H9 (cell line): ENCODE results near the gene KCTD4. TPM values are rescaled to one million over a fixed set of nuclear protein-coding genes. Genes with fewer than 3 reads are reported as not detected.
A peak's percentile ranks its signal among the peaks of the same experiment; 100 is the strongest.

Experiments used
- DNase-seq: peaks from one replicate; pipeline ENCODE4 v3.0.0-alpha.2; 2017
- H2AFZ ChIP-seq: one replicate; pipeline ENCODE4 v1.6.1; 2013; ENCODE audit warnings: mild to moderate bottlenecking, low read length, control low read depth, moderate library complexity
- H2AK5ac ChIP-seq: 2 replicates; pipeline ENCODE4 v1.6.1; 2013; ENCODE audit warnings: low read length, control low read depth, mixed read lengths; ENCODE audit not compliant: insufficient read length
- H2BK120ac ChIP-seq: one replicate; pipeline ENCODE4 v1.6.1; 2013; ENCODE audit warnings: low read depth, mild to moderate bottlenecking, low read length, control low read depth, inconsistent platforms; ENCODE audit not compliant: poor library complexity, severe bottlenecking
- H2BK12ac ChIP-seq: 2 replicates; pipeline ENCODE4 v1.6.1; 2013; ENCODE audit warnings: low read length, control low read depth, mixed read lengths, low read depth; ENCODE audit not compliant: insufficient read length
- H2BK15ac ChIP-seq: 2 replicates; pipeline ENCODE4 v1.6.1; 2013; ENCODE audit warnings: low read depth, low read length, control low read depth
- H2BK20ac ChIP-seq: one replicate; pipeline ENCODE4 v1.6.1; 2013; ENCODE audit warnings: low read depth, mild to moderate bottlenecking, low read length, control low read depth, inconsistent platforms; ENCODE audit not compliant: poor library complexity, severe bottlenecking
- H2BK5ac ChIP-seq: 2 replicates; pipeline ENCODE4 v1.6.1; 2013; ENCODE audit warnings: low read length, control low read depth, mixed read lengths; ENCODE audit not compliant: insufficient read length
- H3K14ac ChIP-seq: 2 replicates; pipeline ENCODE4 v1.6.1; 2013; ENCODE audit warnings: low read length, control low read depth; ENCODE audit not compliant: insufficient read depth
- H3K18ac ChIP-seq: 2 replicates; pipeline ENCODE4 v1.6.1; 2013; ENCODE audit warnings: low read depth, mild to moderate bottlenecking, mixed read lengths, low read length, control low read depth; ENCODE audit not compliant: insufficient read length
- H3K23ac ChIP-seq: 2 replicates; pipeline ENCODE4 v1.6.1; 2013; ENCODE audit warnings: low read length, control low read depth, mixed read lengths, low read depth; ENCODE audit not compliant: insufficient read length
- H3K23me2 ChIP-seq: 2 replicates; pipeline ENCODE4 v1.6.1; 2013; ENCODE audit warnings: low read depth, mild to moderate bottlenecking, mixed read lengths, low read length, control low read depth; ENCODE audit not compliant: insufficient read length, poor library complexity, severe bottlenecking
- H3K27ac ChIP-seq: 2 replicates; pipeline ENCODE4 v1.5.1; 2013; ENCODE audit warnings: low read length, control low read depth, mixed read lengths, low read depth; ENCODE audit not compliant: insufficient read length
- H3K27me3 ChIP-seq: 2 replicates; pipeline ENCODE4 v1.6.1; 2013; ENCODE audit warnings: low read length, control low read depth, inconsistent platforms; ENCODE audit not compliant: insufficient read depth
- H3K4ac ChIP-seq: 2 replicates; pipeline ENCODE4 v1.6.1; 2013; ENCODE audit warnings: low read depth, mild to moderate bottlenecking, control low read depth, inconsistent platforms, low read length, moderate library complexity
- H3K4me1 ChIP-seq: 2 replicates; pipeline ENCODE4 v1.6.1; 2013; ENCODE audit warnings: low read length, control low read depth, inconsistent platforms; ENCODE audit not compliant: insufficient read depth
- H3K4me2 ChIP-seq: 2 replicates; pipeline ENCODE4 v1.6.1; 2013; ENCODE audit warnings: low read length, control low read depth, mixed read lengths; ENCODE audit not compliant: insufficient read length, insufficient read depth
- H3K56ac ChIP-seq: 2 replicates; pipeline ENCODE4 v1.6.1; 2013; ENCODE audit warnings: low read depth, mild to moderate bottlenecking, mixed read lengths, low read length, control low read depth; ENCODE audit not compliant: insufficient read length
- H3K79me1 ChIP-seq: 2 replicates; pipeline ENCODE4 v1.6.1; 2013; ENCODE audit warnings: low read depth, mild to moderate bottlenecking, moderate library complexity, low read length, control low read depth, inconsistent platforms; ENCODE audit not compliant: insufficient read depth, poor library complexity, severe bottlenecking
- H3K79me2 ChIP-seq: 2 replicates; pipeline ENCODE4 v1.6.1; 2013; ENCODE audit warnings: low read length, control low read depth, inconsistent platforms; ENCODE audit not compliant: insufficient read depth
- H3K9ac ChIP-seq: 2 replicates; pipeline ENCODE4 v1.6.1; 2013; ENCODE audit warnings: low read length, control low read depth, mixed read lengths; ENCODE audit not compliant: insufficient read length; ENCODE audit errors: extremely low read depth
- H3K9me3 ChIP-seq: one replicate; pipeline ENCODE4 v1.6.1; 2013; ENCODE audit warnings: low read depth, low read length, inconsistent platforms; ENCODE audit not compliant: control insufficient read depth
- H3T11ph ChIP-seq: one replicate; pipeline ENCODE4 v1.6.1; 2013; ENCODE audit warnings: mild to moderate bottlenecking, low read length, control low read depth, inconsistent platforms
- H4K20me1 ChIP-seq: one replicate; pipeline ENCODE4 v1.6.1; 2013; ENCODE audit not compliant: control insufficient read depth, insufficient read length, insufficient read depth
- H4K5ac ChIP-seq: 2 replicates; pipeline ENCODE4 v1.6.1; 2013; ENCODE audit warnings: low read depth, mild to moderate bottlenecking, mixed read lengths, low read length, control low read depth; ENCODE audit not compliant: insufficient read length
- H4K8ac ChIP-seq: replicated peaks from 2 replicates; pipeline ENCODE4 v1.6.1; 2013; ENCODE audit warnings: low read length, control low read depth, mixed read lengths, low read depth; ENCODE audit not compliant: insufficient read length
- H4K91ac ChIP-seq: 2 replicates; pipeline ENCODE4 v1.6.1; 2013; ENCODE audit warnings: low read depth, mild to moderate bottlenecking, moderate library complexity, mixed read lengths, low read length, control low read depth; ENCODE audit not compliant: insufficient read length
- H3K27ac Mint-ChIP-seq, 3 experiments: 2 replicates in 2 of 3; 3 replicates in 1 of 3; pipeline ENCODE4 v1.8.0; 2020 to 2021; ENCODE audit warnings: mixed read lengths in 3 of 3, mild to moderate bottlenecking in 1 of 3, moderate library complexity in 1 of 3
- H3K27me3 Mint-ChIP-seq: 2 replicates; pipeline ENCODE4 v1.8.0; 2021; ENCODE audit warnings: low read depth, mild to moderate bottlenecking, moderate library complexity, mixed read lengths
- H3K36me3 Mint-ChIP-seq, 3 experiments: 2 replicates in 2 of 3; 3 replicates in 1 of 3; pipeline ENCODE4 v1.8.0; 2020 to 2021; ENCODE audit warnings: low read depth in 3 of 3, mixed read lengths in 3 of 3; ENCODE audit not compliant: insufficient read depth in 1 of 3
- H3K4me1 Mint-ChIP-seq, 2 experiments: 2 replicates each; pipeline ENCODE4 v1.8.0; 2020; ENCODE audit warnings: mixed read lengths in 2 of 2
- H3K4me3 Mint-ChIP-seq, 2 experiments: 2 replicates in 1 of 2; 3 replicates in 1 of 2; pipeline ENCODE4 v1.8.0; 2020 to 2021; ENCODE audit warnings: mild to moderate bottlenecking in 2 of 2, mixed read lengths in 2 of 2, moderate library complexity in 1 of 2
- H3K9me3 Mint-ChIP-seq, 2 experiments: 2 replicates in 1 of 2; 3 replicates in 1 of 2; pipeline ENCODE4 v1.8.0; 2020; ENCODE audit warnings: mild to moderate bottlenecking in 2 of 2, mixed read lengths in 2 of 2, moderate library complexity in 1 of 2
- CTCF ChIP-seq: fragments of 200-600 bp; sonication (generic); conservative IDR thresholded peaks from 3 replicates; pipeline ENCODE4 v1.8.0; 2021; ENCODE audit warnings: antibody characterized with exemption, mild to moderate bottlenecking
- WGBS: extraction: QIAGEN DNeasy Blood & Tissue Kit; methylation state at CpG from one replicate; pipeline ENCODE4 v1.1.7; 2013; ENCODE audit warnings: missing lambda C conversion rate, low lambda C conversion rate, mixed read lengths; ENCODE audit not compliant: insufficient read length; ENCODE audit errors: extremely low coverage; 5-methylcytosine and 5-hydroxymethylcytosine counted together
- total RNA-seq: library from RNA; stranded (reverse); gene quantifications from 2 replicates; pipeline ENCODE4 v1.2.1, GENCODE V29; 2021

The KCTD4 gene
- total RNA-seq, 1 experiment from 2014 or later, result not detected

GRCh38 chr13:45231305-45231704, 30.5 kb upstream of the KCTD4 start:
- no peak overlapping the region for H3K27ac ChIP-seq
- H3K14ac ChIP-seq, result no peak overlapping the region
- no peaks in the 10 kb centered on the region for H3K79me1 ChIP-seq
- TF ChIP-seq CTCF, result no peak
- no peak for DNase-seq
- H2BK120ac ChIP-seq, result no peak overlapping the region
- Mint-ChIP-seq H3K4me1 (peaks cover 2 to 5% of the 10 kb centered on the region in 2 experiments; a peak in 3 of 4 replicates), H3K27me3 (no peaks in the 10 kb centered on the region), H3K36me3 (peaks cover 0 to 3% (median 0%) of the 10 kb centered on the region in 3 experiments; a peak in 1 of 7 replicates), H3K4me3 (no peak overlapping the region), H3K9me3 (no peaks in the 10 kb centered on the region), H3K27ac (0 out of 7 replicates have a peak overlapping the region, but pooled peaks have one; percentile 14 to 32 (median 31))
- no CpG with 5 or more reads among the region's 4 CpGs for WGBS
- no peak overlapping the region for H3K4me2 ChIP-seq
- H3K9ac ChIP-seq, result no peak overlapping the region
- no peak overlapping the region for H3K18ac ChIP-seq
- no peak overlapping the region for H3K23ac ChIP-seq
- no peak overlapping the region for H3K4ac ChIP-seq
- no peak overlapping the region for H4K8ac ChIP-seq
- H3K79me2 ChIP-seq, result no peaks in the 10 kb centered on the region
- H4K20me1 ChIP-seq, result no peaks in the 10 kb centered on the region
- no peak overlapping the region for H3T11ph ChIP-seq
- no peaks in the 10 kb centered on the region for H3K27me3 ChIP-seq
- H3K56ac ChIP-seq, result no peak overlapping the region
- H2BK12ac ChIP-seq, result no peak overlapping the region
- no peaks in the 10 kb centered on the region for H3K9me3 ChIP-seq
- H2AK5ac ChIP-seq, result no peak overlapping the region
- H4K91ac ChIP-seq, result no peak overlapping the region
- no peak overlapping the region for H2AFZ ChIP-seq
- no peak overlapping the region for H2BK15ac ChIP-seq
- no peak overlapping the region for H4K5ac ChIP-seq
- no peaks in the 10 kb centered on the region for H3K4me1 ChIP-seq
- H2BK5ac ChIP-seq, result no peak overlapping the region
- H3K23me2 ChIP-seq, result no peaks in the 10 kb centered on the region
- no peak overlapping the region for H2BK20ac ChIP-seq
